Activated naive CD8-positive, alpha-beta T cell treated with anti-CD3 and anti-CD28 coated beads, Interleukin-2, amount 50 U/mL, for 24 hours (primary cell): ENCODE data around the gene TENT4A.
"Not testable (repeated sequence)": the region's sequence is repeated elsewhere in the genome, so short reads cannot be mapped to it uniquely, and the experiment has no call there.

Source experiments
- ATAC-seq: fragments of 150-1000 bp; cut with Tn5 transposase; one replicate; pipeline ENCODE4 v1.10.0; 2021
- DNase-seq: peaks from one replicate; pipeline ENCODE4 v3.0.0; 2021
- H3K27ac Mint-ChIP-seq: one replicate; pipeline ENCODE4 v1.8.0; 2021; ENCODE audit warnings: mild to moderate bottlenecking, mixed read lengths
- H3K27me3 Mint-ChIP-seq: one replicate; pipeline ENCODE4 v1.8.0; 2021; ENCODE audit warnings: mixed read lengths
- H3K36me3 Mint-ChIP-seq: one replicate; pipeline ENCODE4 v1.8.0; 2021; ENCODE audit warnings: low read depth, mixed read lengths
- H3K4me1 Mint-ChIP-seq: one replicate; pipeline ENCODE4 v1.8.0; 2021; ENCODE audit warnings: mixed read lengths
- H3K4me3 Mint-ChIP-seq: one replicate; pipeline ENCODE4 v1.8.0; 2021; ENCODE audit warnings: mild to moderate bottlenecking, moderate library complexity, mixed read lengths
- H3K9me3 Mint-ChIP-seq: one replicate; pipeline ENCODE4 v1.8.0; 2021; ENCODE audit warnings: mixed read lengths

Gene TENT4A

GRCh38 chr5:6713274-6714225, at the start of gene TENT4A:
TSS of gene TENT4A (plus strand) at chr5:6713432. CDS start at chr5:6713984, 552 bp downstream.
- peaks cover 42% of the 10 kb centered on the region for H3K4me1 Mint-ChIP-seq
- H3K36me3 Mint-ChIP-seq, result peaks cover 23% of the 10 kb centered on the region
- ATAC-seq, result peak; percentile 16
- peak within 1 kb of the TSS; percentile 82 for H3K4me3 Mint-ChIP-seq
- no peaks in the 10 kb centered on the region for H3K27me3 Mint-ChIP-seq
- no peaks in the 10 kb centered on the region for H3K9me3 Mint-ChIP-seq
- peak; percentile 22 for DNase-seq
- peak within 1 kb of the TSS; percentile 94 for H3K27ac Mint-ChIP-seq

- Mint-ChIP-seq H3K27ac (no peak overlapping the region), H3K27me3 (no peaks in the 10 kb centered on the region), H3K9me3 (no peaks in the 10 kb centered on the region), H3K4me1 (no peaks in the 10 kb centered on the region), H3K36me3 (peaks cover 15% of the 10 kb centered on the region), H3K4me3 (no peak overlapping the region)
- no peak for DNase-seq
- ATAC-seq, result no peak
Observed at GRCh38 chr5:6666762-6667161, 46.5 kb upstream of the TENT4A start.

- no peak for DNase-seq
- no peak for ATAC-seq
- Mint-ChIP-seq H3K4me1 (no peaks in the 10 kb centered on the region), H3K36me3 (peaks cover 15% of the 10 kb centered on the region), H3K27me3 (no peaks in the 10 kb centered on the region), H3K4me3 (no peak overlapping the region), H3K9me3 (no peaks in the 10 kb centered on the region), H3K27ac (no peak overlapping the region)
Observed at GRCh38 chr5:6667648-6668047, 45.6 kb upstream of the TENT4A start.

GRCh38 chr5:6668717-6669116, 44.5 kb upstream of the TENT4A start:
- H3K9me3 Mint-ChIP-seq, H3K27me3 Mint-ChIP-seq, H3K4me3 Mint-ChIP-seq, ATAC-seq, DNase-seq, H3K27ac Mint-ChIP-seq, H3K4me1 Mint-ChIP-seq: not testable (repeated sequence)
- H3K36me3 Mint-ChIP-seq, result peaks cover 15% of the 10 kb centered on the region

GRCh38 chr5:6673031-6673430, 40.2 kb upstream of the TENT4A start:
- no peak overlapping the region for H3K27ac Mint-ChIP-seq
- H3K9me3 Mint-ChIP-seq, result no peaks in the 10 kb centered on the region
- H3K4me3 Mint-ChIP-seq, result no peak overlapping the region
- no peaks in the 10 kb centered on the region for H3K4me1 Mint-ChIP-seq
- DNase-seq (no peak), ATAC-seq (no peak)
- peaks cover 15% of the 10 kb centered on the region for H3K36me3 Mint-ChIP-seq
- peaks cover 1% of the 10 kb centered on the region for H3K27me3 Mint-ChIP-seq

GRCh38 chr5:6673963-6674362, 39.3 kb upstream of the TENT4A start:
- Mint-ChIP-seq H3K4me1 (no peaks in the 10 kb centered on the region), H3K27me3 (peaks cover 1% of the 10 kb centered on the region), H3K36me3 (peaks cover 15% of the 10 kb centered on the region), H3K27ac (no peak overlapping the region), H3K9me3 (no peaks in the 10 kb centered on the region), H3K4me3 (no peak overlapping the region)
- DNase-seq (no peak), ATAC-seq (no peak)

- H3K27ac Mint-ChIP-seq, result no peak overlapping the region
- ATAC-seq (no peak), DNase-seq (no peak)
- peaks cover 1% of the 10 kb centered on the region for H3K27me3 Mint-ChIP-seq
- H3K4me3 Mint-ChIP-seq, result no peak overlapping the region
- H3K36me3 Mint-ChIP-seq, result peaks cover 15% of the 10 kb centered on the region
- no peaks in the 10 kb centered on the region for H3K9me3 Mint-ChIP-seq
- no peaks in the 10 kb centered on the region for H3K4me1 Mint-ChIP-seq
Observed at GRCh38 chr5:6674421-6674820, 38.8 kb upstream of the TENT4A start.

GRCh38 chr5:6674886-6675285, 38.3 kb upstream of the TENT4A start:
- H3K27ac Mint-ChIP-seq, result no peak overlapping the region
- H3K9me3 Mint-ChIP-seq, result no peaks in the 10 kb centered on the region
- H3K36me3 Mint-ChIP-seq, result peaks cover 11% of the 10 kb centered on the region
- peaks cover 1% of the 10 kb centered on the region for H3K27me3 Mint-ChIP-seq
- ATAC-seq, result no peak
- no peak for DNase-seq
- no peaks in the 10 kb centered on the region for H3K4me1 Mint-ChIP-seq
- H3K4me3 Mint-ChIP-seq, result no peak overlapping the region

- Mint-ChIP-seq H3K36me3 (peaks cover 4% of the 10 kb centered on the region), H3K27ac (no peak overlapping the region), H3K9me3 (no peaks in the 10 kb centered on the region), H3K27me3 (peaks cover 1% of the 10 kb centered on the region), H3K4me3 (no peak overlapping the region), H3K4me1 (no peaks in the 10 kb centered on the region)
- ATAC-seq, result no peak
- DNase-seq, result no peak
Observed at GRCh38 chr5:6675784-6676491, 37.3 kb upstream of the TENT4A start.

- no peaks in the 10 kb centered on the region for H3K36me3 Mint-ChIP-seq
- no peak overlapping the region for H3K4me3 Mint-ChIP-seq
- no peaks in the 10 kb centered on the region for H3K4me1 Mint-ChIP-seq
- ATAC-seq (no peak), DNase-seq (no peak)
- H3K9me3 Mint-ChIP-seq, result no peaks in the 10 kb centered on the region
- H3K27me3 Mint-ChIP-seq, result peaks cover 4% of the 10 kb centered on the region
- no peak overlapping the region for H3K27ac Mint-ChIP-seq
Observed at GRCh38 chr5:6676702-6677101, 36.5 kb upstream of the TENT4A start.

GRCh38 chr5:6678385-6678784, 34.8 kb upstream of the TENT4A start:
- no peaks in the 10 kb centered on the region for H3K4me1 Mint-ChIP-seq
- ATAC-seq (no peak), DNase-seq (no peak)
- H3K27me3 Mint-ChIP-seq, result peaks cover 6% of the 10 kb centered on the region
- H3K36me3 Mint-ChIP-seq, result no peaks in the 10 kb centered on the region
- H3K9me3 Mint-ChIP-seq, result no peaks in the 10 kb centered on the region
- no peak overlapping the region for H3K4me3 Mint-ChIP-seq
- H3K27ac Mint-ChIP-seq, result no peak overlapping the region

- H3K36me3 Mint-ChIP-seq, result no peaks in the 10 kb centered on the region
- no peak overlapping the region for H3K4me3 Mint-ChIP-seq
- peaks cover 24% of the 10 kb centered on the region for H3K27me3 Mint-ChIP-seq
- no peaks in the 10 kb centered on the region for H3K4me1 Mint-ChIP-seq
- DNase-seq (no peak), ATAC-seq (no peak)
- no peak overlapping the region for H3K27ac Mint-ChIP-seq
- H3K9me3 Mint-ChIP-seq, result no peaks in the 10 kb centered on the region
Observed at GRCh38 chr5:6680922-6681321, 32.3 kb upstream of the TENT4A start.

GRCh38 chr5:6681682-6682081, 31.6 kb upstream of the TENT4A start:
- Mint-ChIP-seq H3K9me3 (no peaks in the 10 kb centered on the region), H3K36me3 (no peaks in the 10 kb centered on the region), H3K27me3 (peaks cover 30% of the 10 kb centered on the region), H3K4me1 (peaks cover 2% of the 10 kb centered on the region), H3K4me3 (no peak overlapping the region), H3K27ac (no peak overlapping the region)
- ATAC-seq, result no peak
- DNase-seq, result no peak

GRCh38 chr5:6682239-6682638, 31.0 kb upstream of the TENT4A start:
- no peaks in the 10 kb centered on the region for H3K36me3 Mint-ChIP-seq
- H3K4me1 Mint-ChIP-seq, result peaks cover 4% of the 10 kb centered on the region
- H3K27me3 Mint-ChIP-seq, result peaks cover 34% of the 10 kb centered on the region
- no peaks in the 10 kb centered on the region for H3K9me3 Mint-ChIP-seq
- DNase-seq (no peak), ATAC-seq (no peak)
- H3K27ac Mint-ChIP-seq, result no peak overlapping the region
- no peak overlapping the region for H3K4me3 Mint-ChIP-seq

GRCh38 chr5:6683241-6683640, 30.0 kb upstream of the TENT4A start:
- ATAC-seq, result no peak
- Mint-ChIP-seq H3K9me3 (peaks cover 3% of the 10 kb centered on the region), H3K4me3 (no peak overlapping the region), H3K27me3 (peaks cover 42% of the 10 kb centered on the region), H3K36me3 (no peaks in the 10 kb centered on the region), H3K4me1 (peaks cover 6% of the 10 kb centered on the region), H3K27ac (no peak overlapping the region)
- DNase-seq, result no peak
